OCI-LY3 (cell line): ENCODE measurements around the gene RNF4.

ENCODE experiments used
- EZH2phosphoT487 ChIP-seq: fragments of 200-600 bp; shearing (Covaris generic); IDR thresholded peaks from 2 replicates; pipeline ENCODE4 v1.6.1; 2018; ENCODE audit warnings: antibody characterized with exemption, mixed run types, low read depth
- TF ChIP-seq, protein P1 (sequence below): fragments of 200-600, 300-600 bp; sonication (generic); IDR thresholded peaks from 2 replicates; pipeline ENCODE4 v1.5.1; 2014; ENCODE audit warnings: antibody characterized with exemption, low read length, low read depth

DNA sequence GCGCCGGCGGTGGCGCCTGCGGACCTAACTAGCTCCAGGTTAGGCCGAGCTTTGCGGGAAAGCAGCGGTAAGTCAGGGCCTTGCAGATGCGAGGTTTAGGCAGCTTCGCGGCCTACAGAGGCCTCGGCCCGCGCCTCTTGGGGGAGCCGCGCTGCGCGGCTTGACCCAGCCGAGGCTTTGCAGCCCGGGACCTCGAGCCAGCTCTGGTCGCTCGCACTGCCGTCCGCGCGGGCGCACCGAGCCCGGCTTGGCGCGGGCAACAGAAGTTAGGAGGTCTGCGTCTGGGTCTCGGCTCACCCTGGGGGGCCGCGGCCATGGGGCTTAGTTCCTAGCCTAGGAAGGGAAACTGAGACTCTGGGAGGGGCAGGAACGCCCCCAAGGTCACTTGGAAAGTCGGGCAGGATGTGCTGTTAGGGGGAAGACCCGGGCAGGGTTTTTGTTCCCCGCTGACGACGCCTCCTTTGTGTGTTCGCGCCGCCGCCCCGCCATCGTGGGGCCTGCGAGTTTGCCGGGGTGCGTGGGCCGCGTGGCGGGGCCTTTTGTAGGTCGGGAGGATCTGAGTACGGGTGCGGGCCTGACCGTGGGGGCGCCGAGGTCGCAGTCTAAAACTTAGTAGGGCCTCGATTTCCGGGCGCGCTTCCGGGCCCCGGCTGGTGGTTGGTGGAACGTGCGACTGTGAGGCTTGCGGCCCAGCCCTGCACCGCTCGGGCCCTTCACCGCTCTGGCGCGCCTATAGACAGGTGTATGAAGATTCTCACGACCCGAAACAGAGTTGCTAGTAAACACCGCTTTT lies 482 bp downstream of the RNF4 start:
- TF ChIP-seq, protein P1, sequence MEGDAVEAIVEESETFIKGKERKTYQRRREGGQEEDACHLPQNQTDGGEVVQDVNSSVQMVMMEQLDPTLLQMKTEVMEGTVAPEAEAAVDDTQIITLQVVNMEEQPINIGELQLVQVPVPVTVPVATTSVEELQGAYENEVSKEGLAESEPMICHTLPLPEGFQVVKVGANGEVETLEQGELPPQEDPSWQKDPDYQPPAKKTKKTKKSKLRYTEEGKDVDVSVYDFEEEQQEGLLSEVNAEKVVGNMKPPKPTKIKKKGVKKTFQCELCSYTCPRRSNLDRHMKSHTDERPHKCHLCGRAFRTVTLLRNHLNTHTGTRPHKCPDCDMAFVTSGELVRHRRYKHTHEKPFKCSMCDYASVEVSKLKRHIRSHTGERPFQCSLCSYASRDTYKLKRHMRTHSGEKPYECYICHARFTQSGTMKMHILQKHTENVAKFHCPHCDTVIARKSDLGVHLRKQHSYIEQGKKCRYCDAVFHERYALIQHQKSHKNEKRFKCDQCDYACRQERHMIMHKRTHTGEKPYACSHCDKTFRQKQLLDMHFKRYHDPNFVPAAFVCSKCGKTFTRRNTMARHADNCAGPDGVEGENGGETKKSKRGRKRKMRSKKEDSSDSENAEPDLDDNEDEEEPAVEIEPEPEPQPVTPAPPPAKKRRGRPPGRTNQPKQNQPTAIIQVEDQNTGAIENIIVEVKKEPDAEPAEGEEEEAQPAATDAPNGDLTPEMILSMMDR, result no peak
- no peak for TF ChIP-seq EZH2phosphoT487
